ENCODE data around the gene ATG2A. TPM values are rescaled to one million over a fixed set of nuclear protein-coding genes. Genes with fewer than 3 reads are reported as not detected.

Gene ATG2A
- polyA plus RNA-seq, 3 donors = 2.6 to 24.9 (median 4.0) TPM

DNA sequence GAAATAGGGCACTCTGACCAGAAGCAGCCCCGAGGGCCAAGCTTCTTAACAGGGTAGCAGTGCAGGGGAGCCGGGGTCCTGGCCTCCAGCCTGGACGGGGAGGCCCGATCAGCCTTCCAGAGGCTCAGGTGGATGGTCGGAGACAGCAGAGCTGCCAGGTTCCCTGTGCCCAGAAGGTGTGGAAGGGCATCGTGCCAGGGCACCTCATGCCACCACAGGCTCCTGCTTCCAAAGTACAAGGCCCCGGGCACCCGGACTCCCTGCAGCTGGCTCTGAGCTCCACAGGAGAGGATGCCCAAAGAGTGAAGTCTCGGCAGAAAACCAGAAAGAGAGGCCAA lies 52.9 kb downstream of the ATG2A start:
- peaks cover 0 to 4% (median 2%) of the 10 kb centered on the region in 3 donors for H3K27me3 Mint-ChIP-seq (ENCODE audit: low read depth in 3 of 3)

DNA sequence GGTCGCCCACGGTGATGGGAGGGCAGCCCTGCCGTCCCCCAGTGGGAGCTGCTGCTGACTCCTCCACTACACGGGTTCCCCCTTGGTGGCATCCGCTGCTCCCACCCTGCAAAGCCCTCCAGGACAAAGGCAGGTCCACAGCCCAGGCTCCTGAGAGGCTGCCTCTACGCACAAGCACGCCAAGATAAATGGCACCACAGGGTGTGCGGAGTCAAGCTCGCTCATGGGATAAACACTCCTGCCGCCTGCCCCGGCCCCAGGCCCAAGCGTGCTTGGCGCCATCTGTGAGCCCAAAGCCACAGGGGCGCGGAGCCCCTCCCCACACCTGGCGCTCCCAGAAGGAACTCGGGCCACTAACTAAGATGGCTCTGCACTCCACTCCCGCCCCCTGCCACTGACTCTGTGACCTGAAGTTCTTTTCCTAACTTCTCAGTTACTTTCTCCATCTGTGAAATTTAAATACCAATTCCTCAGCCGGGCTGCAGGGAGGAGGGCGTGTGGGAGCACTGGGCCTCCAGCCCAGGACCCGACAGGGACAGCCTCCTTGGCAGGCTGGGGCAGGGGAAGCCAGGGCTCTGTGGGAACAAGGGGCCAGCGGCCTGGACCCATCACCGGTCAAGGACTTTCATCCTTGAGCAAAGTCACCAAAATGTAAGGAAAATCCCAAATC lies 53.5 kb downstream of the ATG2A start:
- intact Hi-C loops (cut with micrococcal nuclease) = loop anchor here in 1 of 2 donors (2.0 kb wide), 1 partner anchor 13 kb away; no protein-coding TSS in a partner anchor
- WGBS (ENCODE audit: insufficient coverage) = 92% methylated on average over 21 of the region's 23 CpGs
- H3K36me3 ChIP-seq (replicated peaks in 1 of 2; ENCODE audit: control insufficient read depth in 1 of 2, insufficient read depth in 2 of 2, low read length in 2 of 2) = peaks cover 8 to 16% of the 10 kb centered on the region in 2 donors

More for the DNA sequence above, 52.9 kb downstream of the ATG2A start:
- Mint-ChIP-seq H3K36me3 (peaks cover 43 to 68% of the 10 kb centered on the region in 2 donors), H3K27ac (peak overlapping the region in 5 of 7 donors; percentile 3 to 93 (median 68)), H3K9me3 (peaks cover 0 to 5% (median 0%) of the 10 kb centered on the region in 7 donors), H3K4me3 (no peak overlapping the region), H3K4me1 (peaks cover 88% of the 10 kb centered on the region)
- TF ChIP-seq, protein P1, sequence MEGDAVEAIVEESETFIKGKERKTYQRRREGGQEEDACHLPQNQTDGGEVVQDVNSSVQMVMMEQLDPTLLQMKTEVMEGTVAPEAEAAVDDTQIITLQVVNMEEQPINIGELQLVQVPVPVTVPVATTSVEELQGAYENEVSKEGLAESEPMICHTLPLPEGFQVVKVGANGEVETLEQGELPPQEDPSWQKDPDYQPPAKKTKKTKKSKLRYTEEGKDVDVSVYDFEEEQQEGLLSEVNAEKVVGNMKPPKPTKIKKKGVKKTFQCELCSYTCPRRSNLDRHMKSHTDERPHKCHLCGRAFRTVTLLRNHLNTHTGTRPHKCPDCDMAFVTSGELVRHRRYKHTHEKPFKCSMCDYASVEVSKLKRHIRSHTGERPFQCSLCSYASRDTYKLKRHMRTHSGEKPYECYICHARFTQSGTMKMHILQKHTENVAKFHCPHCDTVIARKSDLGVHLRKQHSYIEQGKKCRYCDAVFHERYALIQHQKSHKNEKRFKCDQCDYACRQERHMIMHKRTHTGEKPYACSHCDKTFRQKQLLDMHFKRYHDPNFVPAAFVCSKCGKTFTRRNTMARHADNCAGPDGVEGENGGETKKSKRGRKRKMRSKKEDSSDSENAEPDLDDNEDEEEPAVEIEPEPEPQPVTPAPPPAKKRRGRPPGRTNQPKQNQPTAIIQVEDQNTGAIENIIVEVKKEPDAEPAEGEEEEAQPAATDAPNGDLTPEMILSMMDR (IDR thresholded peaks at IDR 0.05) = no peak
- H3K27me3 ChIP-seq (ENCODE audit: control insufficient read depth in 2 of 2, insufficient read depth in 2 of 2, low read length in 2 of 2) = no peaks in the 10 kb centered on the region
- no peak overlapping the region for H3K9ac ChIP-seq (ENCODE audit: insufficient read depth, low read length, poor library complexity, severe bottlenecking)
- intact Hi-C loops (cut with micrococcal nuclease) = no loop called here
- peaks cover 79 to 90% of the 10 kb centered on the region in 2 donors for H3K4me1 ChIP-seq (ENCODE audit: control insufficient read depth in 1 of 2, insufficient read depth in 2 of 2, low read length in 2 of 2)
- H3K79me2 ChIP-seq (ENCODE audit: insufficient read depth, low read length) = peaks cover 85% of the 10 kb centered on the region
- peak overlapping the region; percentile 17 for H3K4me2 ChIP-seq (replicated peaks; ENCODE audit: extremely low read depth, low read length, poor library complexity, severe bottlenecking)
- peaks cover 84% of the 10 kb centered on the region for H4K20me1 ChIP-seq (ENCODE audit: insufficient read depth, low read length)
- no peak overlapping the region for H3K27ac ChIP-seq (ENCODE audit: low read depth in 1 of 2, low read length in 2 of 2)
- H3K4me3 ChIP-seq (replicated peaks in 1 of 3; ENCODE audit: low read depth in 2 of 3, low read length in 3 of 3) = peak overlapping the region in 1 of 3 experiments; percentile 25
- no peak for DNase-seq
- 88% methylated on average over 8 of the region's 9 CpGs for WGBS (ENCODE audit: insufficient coverage)
- H3K9me3 ChIP-seq (replicated peaks in 1 of 2; ENCODE audit: control insufficient read depth in 1 of 2, insufficient read depth in 1 of 2, low read length in 2 of 2) = no peaks in the 10 kb centered on the region
- no peak overlapping the region for H2AFZ ChIP-seq (ENCODE audit: insufficient read depth, low read depth, low read length, poor library complexity, severe bottlenecking)
- H3K36me3 ChIP-seq (replicated peaks in 1 of 2; ENCODE audit: control insufficient read depth in 1 of 2, insufficient read depth in 2 of 2, low read length in 2 of 2) = peaks cover 11 to 22% of the 10 kb centered on the region in 2 donors

More for the DNA sequence above, 53.5 kb downstream of the ATG2A start:
- Histone ChIP-seq H3K4me3 (replicated peaks in 1 of 3; ENCODE audit: low read depth in 2 of 3, low read length in 3 of 3) (peak overlapping the region in 1 of 3 experiments; percentile 9), H3K4me1 (ENCODE audit: control insufficient read depth in 1 of 2, insufficient read depth in 2 of 2, low read length in 2 of 2) (peaks cover 85 to 90% of the 10 kb centered on the region in 2 donors), H3K27ac (ENCODE audit: low read depth in 1 of 2, low read length in 2 of 2) (peak overlapping the region; percentile 70 to 85), H4K20me1 (ENCODE audit: insufficient read depth, low read length) (peaks cover 78% of the 10 kb centered on the region), H3K9ac (ENCODE audit: insufficient read depth, low read length, poor library complexity, severe bottlenecking) (no peak overlapping the region), H3K27me3 (ENCODE audit: control insufficient read depth in 2 of 2, insufficient read depth in 2 of 2, low read length in 2 of 2) (no peaks in the 10 kb centered on the region), H3K4me2 (replicated peaks; ENCODE audit: extremely low read depth, low read length, poor library complexity, severe bottlenecking) (peak overlapping the region; percentile 17), H3K79me2 (ENCODE audit: insufficient read depth, low read length) (peaks cover 85% of the 10 kb centered on the region), H2AFZ (ENCODE audit: insufficient read depth, low read depth, low read length, poor library complexity, severe bottlenecking) (no peak overlapping the region), H3K9me3 (replicated peaks in 1 of 2; ENCODE audit: control insufficient read depth in 1 of 2, insufficient read depth in 1 of 2, low read length in 2 of 2) (no peaks in the 10 kb centered on the region)
- no peak for DNase-seq
- Mint-ChIP-seq H3K27ac (peak overlapping the region in 4 of 7 donors; percentile 83 to 94 (median 92)), H3K27me3 (ENCODE audit: low read depth in 3 of 3) (peaks cover 0 to 6% (median 2%) of the 10 kb centered on the region in 3 donors), H3K36me3 (peaks cover 43 to 68% of the 10 kb centered on the region in 2 donors), H3K4me3 (no peak overlapping the region), H3K9me3 (peaks cover 0 to 3% (median 0%) of the 10 kb centered on the region in 7 donors), H3K4me1 (peaks cover 90% of the 10 kb centered on the region)
- TF ChIP-seq, protein P1 (IDR thresholded peaks at IDR 0.05) = no peak
